ENCODE results near the gene ZNF581. TPM values are rescaled to one million over a fixed set of nuclear protein-coding genes. Genes with fewer than 3 reads are reported as not detected.
A peak's percentile ranks its signal among the peaks of the same experiment; 100 is the strongest.

Gene ZNF581
- total RNA-seq, 1 experiment from 2014 or later, result 37.5 TPM

- Histone ChIP-seq H3K79me2 (ENCODE audit: low read length) (peaks cover 73% of the 10 kb centered on the region), H4K20me1 (ENCODE audit: low read length) (peaks cover 41% of the 10 kb centered on the region), H3K36me3 (ENCODE audit: low read depth, low read length) (peaks cover 52% of the 10 kb centered on the region), H3F3A (ENCODE audit: low read length, unreplicated experiment) (no peaks in the 10 kb centered on the region), H3K9ac (ENCODE audit: low read length) (no peak overlapping the region), H3K4me3 (ENCODE audit: low read length) (no peak overlapping the region), H3K9me2 (replicated peaks; ENCODE audit: low read length) (no peaks in the 10 kb centered on the region), H2AFZ (ENCODE audit: low read length) (no peak overlapping the region), H3K4me2 (ENCODE audit: low read length) (no peak overlapping the region), H3K27ac (ENCODE audit: low read length) (no peak overlapping the region), H3K4me1 (ENCODE audit: insufficient read depth, low read length) (peaks cover 19% of the 10 kb centered on the region), H3K27me3 (ENCODE audit: low read length) (no peaks in the 10 kb centered on the region), H3K9me3 (ENCODE audit: low read length) (no peaks in the 10 kb centered on the region)
- no peak for DNase-seq
- no TSS peak for BruUV-seq (replicated peaks)
- peak; percentile 7; the same call in 1 of the 2 replicates for ATAC-seq
- intact Hi-C loops (cut with micrococcal nuclease), result no loop called here
- TF ChIP-seq EZH2phosphoT487 (IDR thresholded peaks at IDR 0.05; ENCODE audit: borderline replicate concordance, low read length) (no peak), EZH2 (IDR thresholded peaks at IDR 0.05; ENCODE audit: low read length, unreplicated experiment) (no peak)
- TF ChIP-seq, protein P1, sequence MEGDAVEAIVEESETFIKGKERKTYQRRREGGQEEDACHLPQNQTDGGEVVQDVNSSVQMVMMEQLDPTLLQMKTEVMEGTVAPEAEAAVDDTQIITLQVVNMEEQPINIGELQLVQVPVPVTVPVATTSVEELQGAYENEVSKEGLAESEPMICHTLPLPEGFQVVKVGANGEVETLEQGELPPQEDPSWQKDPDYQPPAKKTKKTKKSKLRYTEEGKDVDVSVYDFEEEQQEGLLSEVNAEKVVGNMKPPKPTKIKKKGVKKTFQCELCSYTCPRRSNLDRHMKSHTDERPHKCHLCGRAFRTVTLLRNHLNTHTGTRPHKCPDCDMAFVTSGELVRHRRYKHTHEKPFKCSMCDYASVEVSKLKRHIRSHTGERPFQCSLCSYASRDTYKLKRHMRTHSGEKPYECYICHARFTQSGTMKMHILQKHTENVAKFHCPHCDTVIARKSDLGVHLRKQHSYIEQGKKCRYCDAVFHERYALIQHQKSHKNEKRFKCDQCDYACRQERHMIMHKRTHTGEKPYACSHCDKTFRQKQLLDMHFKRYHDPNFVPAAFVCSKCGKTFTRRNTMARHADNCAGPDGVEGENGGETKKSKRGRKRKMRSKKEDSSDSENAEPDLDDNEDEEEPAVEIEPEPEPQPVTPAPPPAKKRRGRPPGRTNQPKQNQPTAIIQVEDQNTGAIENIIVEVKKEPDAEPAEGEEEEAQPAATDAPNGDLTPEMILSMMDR (conservative IDR thresholded peaks at IDR 0.05; ENCODE audit: low read depth, low read length), result no peak
- POLR2A ChIA-PET (ENCODE audit: unreplicated experiment), result no interaction called here
- CTCF ChIA-PET, result no interaction called here
Measured at GRCh38 chr19:55683449-55684261, 40.2 kb downstream of the ZNF581 start.

DNA sequence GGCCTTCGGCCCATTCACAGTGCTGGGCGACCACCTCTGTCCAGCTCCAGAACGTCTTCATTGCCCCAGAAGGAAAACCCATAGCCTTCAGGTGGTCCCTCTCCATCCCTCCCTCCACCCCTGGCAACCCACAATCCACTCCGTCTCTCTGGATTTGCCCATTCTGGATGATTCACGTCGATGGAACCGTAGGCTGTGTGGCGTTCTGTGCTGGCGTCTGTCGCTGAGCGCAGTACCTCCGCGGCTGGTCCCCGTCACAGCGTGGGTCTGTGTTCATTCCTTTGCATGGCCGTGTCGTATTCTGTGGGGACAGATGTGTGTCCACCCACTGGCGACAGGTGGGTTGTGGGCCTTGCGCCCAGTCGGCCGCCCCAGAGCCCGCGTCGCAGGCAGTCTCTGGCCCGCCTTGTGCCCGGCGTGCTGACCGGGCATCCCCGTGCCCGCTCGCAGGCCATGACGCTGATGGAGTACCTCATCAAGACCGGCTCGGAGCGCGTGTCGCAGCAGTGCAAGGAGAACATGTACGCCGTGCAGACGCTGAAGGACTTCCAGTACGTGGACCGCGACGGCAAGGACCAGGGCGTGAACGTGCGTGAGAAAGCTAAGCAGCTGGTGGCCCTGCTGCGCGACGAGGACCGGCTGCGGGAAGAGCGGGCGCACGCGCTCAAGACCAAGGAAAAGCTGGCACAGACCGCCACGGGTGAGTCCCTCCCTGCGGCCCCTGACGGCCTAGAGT, 41.7 kb downstream of the ZNF581 start:
- H3K9me2 ChIP-seq (replicated peaks; ENCODE audit: low read length), result no peaks in the 10 kb centered on the region
- BruUV-seq (replicated peaks), result no TSS peak
- no peaks in the 10 kb centered on the region for H3K27me3 ChIP-seq (ENCODE audit: low read length)
- TF ChIP-seq, protein P1 (conservative IDR thresholded peaks at IDR 0.05; ENCODE audit: low read depth, low read length), result no peak
- no peak for TF ChIP-seq EZH2phosphoT487 (IDR thresholded peaks at IDR 0.05; ENCODE audit: borderline replicate concordance, low read length)
- TF ChIP-seq EZH2 (IDR thresholded peaks at IDR 0.05; ENCODE audit: low read length, unreplicated experiment), result no peak
- no peaks in the 10 kb centered on the region for H3F3A ChIP-seq (ENCODE audit: low read length, unreplicated experiment)
- H3K36me3 ChIP-seq (ENCODE audit: low read depth, low read length), result peaks cover 51% of the 10 kb centered on the region
- H3K4me3 ChIP-seq (ENCODE audit: low read length), result no peak overlapping the region
- H3K4me1 ChIP-seq (ENCODE audit: insufficient read depth, low read length), result peaks cover 5% of the 10 kb centered on the region
- DNase-seq, result no peak
- no peak overlapping the region for H2AFZ ChIP-seq (ENCODE audit: low read length)
- intact Hi-C loops (cut with micrococcal nuclease), result no loop called here
- peaks cover 61% of the 10 kb centered on the region for H3K79me2 ChIP-seq (ENCODE audit: low read length)
- no peak overlapping the region for H3K9ac ChIP-seq (ENCODE audit: low read length)
- POLR2A ChIA-PET (ENCODE audit: unreplicated experiment), result no interaction called here
- H3K4me2 ChIP-seq (ENCODE audit: low read length), result no peak overlapping the region
- H3K9me3 ChIP-seq (ENCODE audit: low read length), result no peaks in the 10 kb centered on the region
- CTCF ChIA-PET, result no interaction called here
- ATAC-seq, result no peak
- H4K20me1 ChIP-seq (ENCODE audit: low read length), result peaks cover 37% of the 10 kb centered on the region
- H3K27ac ChIP-seq (ENCODE audit: low read length), result no peak overlapping the region

GRCh38 chr19:55685776-55686175, 42.3 kb downstream of the ZNF581 start:
- no peak overlapping the region for H2AFZ ChIP-seq (ENCODE audit: low read length)

More at GRCh38 chr19:55685776-55686175, 42.3 kb downstream of the ZNF581 start:
- ChIA-PET CTCF (no interaction called here), POLR2A (ENCODE audit: unreplicated experiment) (no interaction called here)
- Histone ChIP-seq H3K9me2 (replicated peaks; ENCODE audit: low read length) (no peaks in the 10 kb centered on the region), H3K4me2 (ENCODE audit: low read length) (no peak overlapping the region), H3K36me3 (ENCODE audit: low read depth, low read length) (peaks cover 51% of the 10 kb centered on the region), H3K27ac (ENCODE audit: low read length) (no peak overlapping the region), H3K4me3 (ENCODE audit: low read length) (no peak overlapping the region), H3K9ac (ENCODE audit: low read length) (no peak overlapping the region), H3K27me3 (ENCODE audit: low read length) (no peaks in the 10 kb centered on the region), H3K4me1 (ENCODE audit: insufficient read depth, low read length) (no peaks in the 10 kb centered on the region), H3F3A (ENCODE audit: low read length, unreplicated experiment) (no peaks in the 10 kb centered on the region), H3K79me2 (ENCODE audit: low read length) (peaks cover 55% of the 10 kb centered on the region), H3K9me3 (ENCODE audit: low read length) (no peaks in the 10 kb centered on the region), H4K20me1 (ENCODE audit: low read length) (peaks cover 31% of the 10 kb centered on the region)
- intact Hi-C loops (cut with micrococcal nuclease), result no loop called here
- BruUV-seq (replicated peaks), result no TSS peak
- DNase-seq (no peak), ATAC-seq (no peak)
- TF ChIP-seq EZH2phosphoT487 (IDR thresholded peaks at IDR 0.05; ENCODE audit: borderline replicate concordance, low read length), result no peak
